PFSK-1 (cell line): ENCODE data around the gene RTL9.

Experiments
- FOXP2 ChIP-seq: optimal IDR thresholded peaks from 2 replicates; pipeline ENCODE3; 2011; ENCODE audit warnings: borderline replicate concordance, control low read depth, inconsistent platforms; ENCODE audit not compliant: insufficient read depth; ENCODE audit errors: extremely low read length, extremely low read depth
- POLR2AphosphoS5 ChIP-seq: IDR thresholded peaks from 2 replicates; pipeline ENCODE4 v1.6.1; 2012; ENCODE audit warnings: low read depth, mild to moderate bottlenecking, control low read depth, low read length, moderate library complexity
- SIN3A ChIP-seq: IDR thresholded peaks from 2 replicates; pipeline ENCODE4 v1.6.1; 2012; ENCODE audit warnings: mild to moderate bottlenecking, low read length, moderate library complexity, borderline replicate concordance; ENCODE audit not compliant: insufficient read depth
- TAF1 ChIP-seq: IDR thresholded peaks from 2 replicates; pipeline ENCODE4 v1.6.1; 2012; ENCODE audit warnings: low read length, control low read depth, borderline replicate concordance; ENCODE audit not compliant: insufficient read depth
- TF ChIP-seq, protein P1 (sequence below), 2 experiments: IDR thresholded peaks; 2 replicates each; pipeline versions ENCODE4 v1.6.1 to v1.8.0; 2011 to 2012; ENCODE audit warnings: low read depth in 2 of 2, low read length in 2 of 2, control low read depth in 1 of 2, inconsistent platforms in 1 of 2, mild to moderate bottlenecking in 1 of 2, moderate library complexity in 1 of 2; ENCODE audit not compliant: insufficient read depth in 1 of 2

DNA sequence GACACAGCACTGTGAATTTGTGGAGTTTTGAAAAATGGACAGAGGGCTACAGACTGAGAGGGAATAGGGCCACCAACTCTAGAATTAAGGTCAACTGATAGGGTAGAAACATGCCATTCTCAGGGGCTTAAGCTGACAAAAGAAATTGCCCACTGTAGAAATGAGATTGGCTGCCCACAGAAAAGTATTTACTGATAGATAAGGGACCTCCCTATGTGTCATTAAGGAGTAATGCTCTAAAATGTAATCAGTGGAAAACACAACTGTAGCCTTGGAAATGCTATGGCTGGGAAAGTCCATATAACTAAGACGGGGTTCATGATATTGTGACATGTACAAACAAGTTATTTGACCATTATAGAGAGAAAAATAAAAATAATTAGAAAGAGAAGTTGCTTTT, 4.6 kb downstream of the RTL9 start:
- TF ChIP-seq POLR2AphosphoS5 (no peak), TAF1 (no peak), SIN3A (no peak), FOXP2 (no peak)
- TF ChIP-seq, protein P1, sequence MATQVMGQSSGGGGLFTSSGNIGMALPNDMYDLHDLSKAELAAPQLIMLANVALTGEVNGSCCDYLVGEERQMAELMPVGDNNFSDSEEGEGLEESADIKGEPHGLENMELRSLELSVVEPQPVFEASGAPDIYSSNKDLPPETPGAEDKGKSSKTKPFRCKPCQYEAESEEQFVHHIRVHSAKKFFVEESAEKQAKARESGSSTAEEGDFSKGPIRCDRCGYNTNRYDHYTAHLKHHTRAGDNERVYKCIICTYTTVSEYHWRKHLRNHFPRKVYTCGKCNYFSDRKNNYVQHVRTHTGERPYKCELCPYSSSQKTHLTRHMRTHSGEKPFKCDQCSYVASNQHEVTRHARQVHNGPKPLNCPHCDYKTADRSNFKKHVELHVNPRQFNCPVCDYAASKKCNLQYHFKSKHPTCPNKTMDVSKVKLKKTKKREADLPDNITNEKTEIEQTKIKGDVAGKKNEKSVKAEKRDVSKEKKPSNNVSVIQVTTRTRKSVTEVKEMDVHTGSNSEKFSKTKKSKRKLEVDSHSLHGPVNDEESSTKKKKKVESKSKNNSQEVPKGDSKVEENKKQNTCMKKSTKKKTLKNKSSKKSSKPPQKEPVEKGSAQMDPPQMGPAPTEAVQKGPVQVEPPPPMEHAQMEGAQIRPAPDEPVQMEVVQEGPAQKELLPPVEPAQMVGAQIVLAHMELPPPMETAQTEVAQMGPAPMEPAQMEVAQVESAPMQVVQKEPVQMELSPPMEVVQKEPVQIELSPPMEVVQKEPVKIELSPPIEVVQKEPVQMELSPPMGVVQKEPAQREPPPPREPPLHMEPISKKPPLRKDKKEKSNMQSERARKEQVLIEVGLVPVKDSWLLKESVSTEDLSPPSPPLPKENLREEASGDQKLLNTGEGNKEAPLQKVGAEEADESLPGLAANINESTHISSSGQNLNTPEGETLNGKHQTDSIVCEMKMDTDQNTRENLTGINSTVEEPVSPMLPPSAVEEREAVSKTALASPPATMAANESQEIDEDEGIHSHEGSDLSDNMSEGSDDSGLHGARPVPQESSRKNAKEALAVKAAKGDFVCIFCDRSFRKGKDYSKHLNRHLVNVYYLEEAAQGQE (IDR thresholded peaks at IDR 0.05; ENCODE audit: insufficient read depth in 1 of 2, low read depth in 2 of 2, low read length in 2 of 2) = no peak
